WTC11 (cell line): Measurements from ENCODE around the gene CASTOR2. TPM values are rescaled to one million over a fixed set of nuclear protein-coding genes. Genes with fewer than 3 reads are reported as not detected.
"Not testable (repeated sequence)": the region's sequence is repeated elsewhere in the genome, so short reads cannot be mapped to it uniquely, and the experiment has no call there.

ENCODE experiments used
- ATAC-seq: fragments of 200-7000 bp; cut with Tn5 transposase; 2 replicates; pipeline ENCODE4 v1.10.0; 2021; ENCODE audit warnings: mild to moderate bottlenecking, moderate library complexity
- CTCF ChIA-PET: fragments of 300-600 bp; sonication (Branson Sonifier 250); formaldehyde crosslinking; loops from one replicate; lab custom pipeline; 2021; ENCODE audit warnings: antibody characterized with exemption; lab: Charles Lee
- POLR2A ChIA-PET: fragments of 350-600 bp; sonication (Branson Sonifier 250); formaldehyde crosslinking; loops from one replicate; lab custom pipeline; 2021; ENCODE audit warnings: antibody characterized with exemption; lab: Charles Lee
- DNase-seq: peaks from one replicate; pipeline ENCODE4 v3.0.0; 2021; ENCODE audit warnings: low spot score
- H3K27ac Mint-ChIP-seq: 2 replicates; pipeline ENCODE4 v1.8.0; 2021; ENCODE audit warnings: mixed read lengths
- H3K27me3 Mint-ChIP-seq: 2 replicates; pipeline ENCODE4 v1.8.0; 2021; ENCODE audit warnings: low read depth, mild to moderate bottlenecking, moderate library complexity, mixed read lengths
- H3K36me3 Mint-ChIP-seq: 2 replicates; pipeline ENCODE4 v1.8.0; 2021; ENCODE audit warnings: mixed read lengths
- H3K4me1 Mint-ChIP-seq: 2 replicates; pipeline ENCODE4 v1.8.0; 2022; ENCODE audit warnings: mixed read lengths
- H3K4me3 Mint-ChIP-seq: 2 replicates; pipeline ENCODE4 v1.8.0; 2021; ENCODE audit warnings: mild to moderate bottlenecking, moderate library complexity, mixed read lengths
- H3K9me3 Mint-ChIP-seq: 2 replicates; pipeline ENCODE4 v1.8.0; 2021; ENCODE audit warnings: mixed read lengths
- CDX4 ChIP-seq: fragments of 250-450 bp; sonication (Bioruptor Pico); IDR thresholded peaks from 2 replicates; pipeline ENCODE4 v1.9.0; 2021; ENCODE audit warnings: moderate library complexity, mild to moderate bottlenecking, inconsistent platforms, borderline replicate concordance
- E2F5 ChIP-seq: sonication (generic); formaldehyde crosslinking; IDR thresholded peaks from 2 replicates; pipeline ENCODE4 v1.8.1; 2022; ENCODE audit warnings: mild to moderate bottlenecking, moderate library complexity, missing genetic modification reagents
- FOXK1 ChIP-seq: sonication (generic); formaldehyde crosslinking; IDR thresholded peaks from 2 replicates; pipeline ENCODE4 v1.8.0; 2022; ENCODE audit warnings: mild to moderate bottlenecking, moderate library complexity, missing genetic modification reagents
- IRF1 ChIP-seq: sonication (generic); formaldehyde crosslinking; IDR thresholded peaks from 2 replicates; pipeline ENCODE4 v1.8.0; 2023; ENCODE audit warnings: missing genetic modification reagents
- JUN ChIP-seq: sonication (generic); formaldehyde crosslinking; IDR thresholded peaks from 2 replicates; pipeline ENCODE4 v1.8.0; 2023; ENCODE audit warnings: mild to moderate bottlenecking, missing genetic modification reagents
- MLX ChIP-seq: sonication (generic); formaldehyde crosslinking; IDR thresholded peaks from 2 replicates; pipeline ENCODE4 v1.8.1; 2023; ENCODE audit warnings: mild to moderate bottlenecking, missing genetic modification reagents, moderate library complexity
- MXD4 ChIP-seq: fragments of 250-450 bp; sonication (Bioruptor Pico); IDR thresholded peaks from 2 replicates; pipeline ENCODE4 v1.8.0; 2021; ENCODE audit warnings: mild to moderate bottlenecking, moderate library complexity, borderline replicate concordance
- NR3C1 ChIP-seq: sonication (generic); formaldehyde crosslinking; conservative IDR thresholded peaks from 2 replicates; pipeline ENCODE4 v1.8.1; 2023; ENCODE audit warnings: low read depth, mild to moderate bottlenecking, missing genetic modification reagents
- PRRX2 ChIP-seq: fragments of 250-450 bp; sonication (Bioruptor Pico); IDR thresholded peaks from 2 replicates; pipeline ENCODE4 v1.8.0; 2021; ENCODE audit warnings: mild to moderate bottlenecking
- SMAD4 ChIP-seq: sonication (generic); formaldehyde crosslinking; IDR thresholded peaks from 2 replicates; pipeline ENCODE4 v1.8.0; 2022; ENCODE audit warnings: mild to moderate bottlenecking, missing genetic modification reagents
- SOX15 ChIP-seq: fragments of 250-450 bp; sonication (Bioruptor Pico); IDR thresholded peaks from 2 replicates; pipeline ENCODE4 v1.9.0; 2021; ENCODE audit warnings: mild to moderate bottlenecking
- USF1 ChIP-seq: sonication (generic); formaldehyde crosslinking; IDR thresholded peaks from 2 replicates; pipeline ENCODE4 v1.8.0; 2022; ENCODE audit warnings: mild to moderate bottlenecking, missing genetic modification reagents
- ZNF121 ChIP-seq: sonication (generic); formaldehyde crosslinking; IDR thresholded peaks from 2 replicates; pipeline ENCODE4 v1.8.0; 2023; ENCODE audit warnings: missing genetic modification reagents
- ZNF219 ChIP-seq: sonication (generic); formaldehyde crosslinking; IDR thresholded peaks from 2 replicates; pipeline ENCODE4 v1.8.0; 2023; ENCODE audit warnings: missing genetic modification reagents, mild to moderate bottlenecking, borderline replicate concordance
- ZNF281 ChIP-seq: sonication (generic); formaldehyde crosslinking; IDR thresholded peaks from 2 replicates; pipeline ENCODE4 v1.8.0; 2023; ENCODE audit warnings: mild to moderate bottlenecking, missing genetic modification reagents
- ZNF416 ChIP-seq: fragments of 250-450 bp; sonication (Bioruptor Pico); IDR thresholded peaks from 2 replicates; pipeline ENCODE4 v1.9.0; 2021; ENCODE audit warnings: mild to moderate bottlenecking, inconsistent platforms
- ZNF512 ChIP-seq: sonication (generic); formaldehyde crosslinking; IDR thresholded peaks from 2 replicates; pipeline ENCODE4 v1.8.1; 2022; ENCODE audit warnings: missing genetic modification reagents, borderline replicate concordance
- total RNA-seq: library from RNA; stranded (reverse); gene quantifications from 3 replicates; pipeline ENCODE4 v1.2.3, GENCODE V29; 2021

CASTOR2 gene
- total RNA-seq, 1 experiment from 2014 or later, result 38.7 TPM

- H3K36me3 Mint-ChIP-seq, ATAC-seq, POLR2A ChIA-PET, CTCF ChIA-PET, DNase-seq, H3K9me3 Mint-ChIP-seq, H3K27me3 Mint-ChIP-seq, H3K4me3 Mint-ChIP-seq: not testable (repeated sequence)
- H3K4me1 Mint-ChIP-seq, result peaks cover 42% of the 10 kb centered on the region
- H3K27ac Mint-ChIP-seq, result peak overlapping the region; percentile 94
Observed at GRCh38 chr7:74996361-74996760, 31.9 kb downstream of the CASTOR2 start.

- H3K27me3 Mint-ChIP-seq, H3K4me3 Mint-ChIP-seq, H3K36me3 Mint-ChIP-seq, POLR2A ChIA-PET, DNase-seq, CTCF ChIA-PET, ATAC-seq, H3K9me3 Mint-ChIP-seq: not testable (repeated sequence)
- Mint-ChIP-seq H3K27ac (peak overlapping the region; percentile 65), H3K4me1 (peaks cover 33% of the 10 kb centered on the region)
Observed at GRCh38 chr7:74997811-74998210, 33.3 kb downstream of the CASTOR2 start.

- H3K27me3 Mint-ChIP-seq, POLR2A ChIA-PET, ATAC-seq, DNase-seq, H3K4me3 Mint-ChIP-seq, H3K36me3 Mint-ChIP-seq, CTCF ChIA-PET, H3K9me3 Mint-ChIP-seq: not testable (repeated sequence)
- Mint-ChIP-seq H3K27ac (peak overlapping the region; percentile 95), H3K4me1 (peaks cover 12% of the 10 kb centered on the region)
Observed at GRCh38 chr7:75001356-75001755, 36.9 kb downstream of the CASTOR2 start.

GRCh38 chr7:75010036-75010435, 45.5 kb downstream of the CASTOR2 start:
- TF ChIP-seq MXD4, result no peak
- TF ChIP-seq ZNF416 (CRISPR knock-in tag), result no peak
- TF ChIP-seq ZNF281 (CRISPR knock-in tag), result no peak
- TF ChIP-seq ZNF121, result no peak
- no peak for TF ChIP-seq NR3C1 (CRISPR knock-in tag)
- TF ChIP-seq PRRX2 (CRISPR knock-in tag), result no peak
- TF ChIP-seq ZNF512 (CRISPR knock-in tag), result no peak
- no peak for TF ChIP-seq ZNF219 (CRISPR knock-in tag)
- TF ChIP-seq MLX (CRISPR knock-in tag), result no peak
- TF ChIP-seq USF1 (CRISPR knock-in tag), result no peak
- no peak for TF ChIP-seq CDX4 (CRISPR knock-in tag)
- TF ChIP-seq E2F5 (CRISPR knock-in tag), result no peak
- TF ChIP-seq SMAD4, result no peak
- TF ChIP-seq IRF1 (CRISPR knock-in tag), result no peak
- TF ChIP-seq FOXK1 (CRISPR knock-in tag), result no peak
- no peak for TF ChIP-seq JUN
- no peak for TF ChIP-seq SOX15 (CRISPR knock-in tag)
- ATAC-seq (no peak), DNase-seq (no peak)
- Mint-ChIP-seq H3K4me3 (no peak overlapping the region), H3K9me3 (no peaks in the 10 kb centered on the region), H3K27ac (peak overlapping the region; percentile 88; the same call in 1 of the 2 replicates), H3K27me3 (no peaks in the 10 kb centered on the region), H3K36me3 (peaks cover 15% of the 10 kb centered on the region), H3K4me1 (no peaks in the 10 kb centered on the region)
- CTCF ChIA-PET, result no interaction called here
- POLR2A ChIA-PET, result no interaction called here
